Ureter (tissue), 1 donor: ENCODE results near the gene KRT6C. TPM values are rescaled to one million over a fixed set of nuclear protein-coding genes. Genes with fewer than 3 reads are reported as not detected.
"Not testable (repeated sequence)": the region's sequence is repeated elsewhere in the genome, so short reads cannot be mapped to it uniquely, and the experiment has no call there.

Source experiments
- DNase-seq: peaks from one replicate; pipeline ENCODE4 v3.0.0-alpha.2; 2020; ENCODE audit warnings: low spot score
- total RNA-seq: library from RNA; stranded (reverse); gene quantifications from one replicate; pipeline ENCODE4 v1.2.4, GENCODE V29; 2023
- donor health status: DM: yes; HTN: yes; CAD: no.

The KRT6C gene
- total RNA-seq, 1 donor from 2014 or later, result 0.39 TPM

GRCh38 chr12:52499806-52500560, 26.4 kb upstream of the KRT6C start:
- DNase-seq, result no peak

GRCh38 chr12:52498946-52499345, 25.3 kb upstream of the KRT6C start:
- no peak for DNase-seq

GRCh38 chr12:52497975-52498374, 24.4 kb upstream of the KRT6C start:
- no peak for DNase-seq

- DNase-seq, result no peak
Measured at GRCh38 chr12:52496590-52497071, 23.0 kb upstream of the KRT6C start.

- DNase-seq, result no peak
Measured at GRCh38 chr12:52496054-52496453, 22.4 kb upstream of the KRT6C start.

- no peak for DNase-seq
Measured at GRCh38 chr12:52495389-52495788, 21.8 kb upstream of the KRT6C start.

GRCh38 chr12:52494518-52494917, 20.9 kb upstream of the KRT6C start:
- no peak for DNase-seq

GRCh38 chr12:52494100-52494499, 20.5 kb upstream of the KRT6C start:
- DNase-seq, result no peak

GRCh38 chr12:52493172-52493571, 19.6 kb upstream of the KRT6C start, which contains the start of gene KRT6A:
TSS of gene KRT6A (minus strand) at chr12:52493257. CDS start at chr12:52493188, 69 bp downstream.
- no peak for DNase-seq

- DNase-seq, result not testable (repeated sequence)
Measured at GRCh38 chr12:52492405-52492804, 18.8 kb upstream of the KRT6C start.

GRCh38 chr12:52491495-52491894, 17.9 kb upstream of the KRT6C start:
- DNase-seq, result not testable (repeated sequence)

- DNase-seq, result no peak
Measured at GRCh38 chr12:52488736-52489135, 15.1 kb upstream of the KRT6C start.

GRCh38 chr12:52487744-52488443, 14.3 kb upstream of the KRT6C start:
- DNase-seq, result not testable (repeated sequence)

- no peak for DNase-seq
Measured at GRCh38 chr12:52487211-52487610, 13.6 kb upstream of the KRT6C start.

- DNase-seq, result no peak
Measured at GRCh38 chr12:52486166-52487105, 12.8 kb upstream of the KRT6C start.

- DNase-seq, result no peak
Measured at GRCh38 chr12:52480073-52480472, 6.5 kb upstream of the KRT6C start.

- no peak for DNase-seq
Measured at GRCh38 chr12:52477651-52478050, 4.0 kb upstream of the KRT6C start.

GRCh38 chr12:52474212-52474611, 607 bp upstream of the KRT6C start:
- DNase-seq, result no peak

- DNase-seq, result no peak
Measured at GRCh38 chr12:52469853-52470252, 3.8 kb downstream of the KRT6C start.

- DNase-seq, result no peak
Measured at GRCh38 chr12:52464897-52465296, 8.7 kb downstream of the KRT6C start.

- DNase-seq, result no peak
Measured at GRCh38 chr12:52461693-52462092, 11.9 kb downstream of the KRT6C start.

GRCh38 chr12:52458861-52459260, 14.7 kb downstream of the KRT6C start:
- DNase-seq, result no peak
